Upper lobe of right lung (tissue), 1 donor: ENCODE results near the gene CSRP3. TPM values are rescaled to one million over a fixed set of nuclear protein-coding genes. Genes with fewer than 3 reads are reported as not detected.

Experiments
- ATAC-seq: fragments of 200-7000 bp; cut with Tn5 transposase; one replicate; pipeline ENCODE4 v1.9.1; 2020; ENCODE audit warnings: mild to moderate bottlenecking, moderate library complexity
- DNase-seq: peaks from one replicate; pipeline ENCODE4 v3.0.0-alpha.2; 2020
- H3K27ac ChIP-seq: fragments of 200-600 bp; one replicate; pipeline ENCODE4 v1.8.0; 2022
- H3K27me3 ChIP-seq: fragments of 200-600 bp; one replicate; pipeline ENCODE4 v1.8.0; 2022; ENCODE audit warnings: mild to moderate bottlenecking
- H3K36me3 ChIP-seq: fragments of 200-600 bp; one replicate; pipeline ENCODE4 v1.8.0; 2022
- H3K4me1 ChIP-seq: fragments of 200-600 bp; one replicate; pipeline ENCODE4 v1.8.0; 2022
- H3K4me3 ChIP-seq: fragments of 200-600 bp; one replicate; pipeline ENCODE4 v1.8.0; 2022; ENCODE audit warnings: mild to moderate bottlenecking
- H3K9me3 ChIP-seq: fragments of 200-600 bp; one replicate; pipeline ENCODE4 v1.8.0; 2022
- intact Hi-C: fragments of 100-400 bp; cut with DNase I; formaldehyde crosslinking; loops from one replicate; pipeline ENCODE4 v1.11.0; 2022
- total RNA-seq: library from RNA; stranded (reverse); fragmentation: NEBNext Ultra II Directional; extraction: Animal tissue kit (Norgen Biotek cat#: 25700); gene quantifications from one replicate; pipeline ENCODE4 v1.2.1, GENCODE V29; 2021
- TF ChIP-seq, protein P1 (sequence below): fragments of 200-600 bp; IDR thresholded peaks from one replicate; pipeline ENCODE4 v1.8.0; 2022; ENCODE audit warnings: antibody characterized with exemption
- donor health status: DM: no; HTN: yes; CAD: no; lungs with severe emphysema.

CSRP3 gene
- total RNA-seq, 1 donor from 2014 or later, result not detected

DNA sequence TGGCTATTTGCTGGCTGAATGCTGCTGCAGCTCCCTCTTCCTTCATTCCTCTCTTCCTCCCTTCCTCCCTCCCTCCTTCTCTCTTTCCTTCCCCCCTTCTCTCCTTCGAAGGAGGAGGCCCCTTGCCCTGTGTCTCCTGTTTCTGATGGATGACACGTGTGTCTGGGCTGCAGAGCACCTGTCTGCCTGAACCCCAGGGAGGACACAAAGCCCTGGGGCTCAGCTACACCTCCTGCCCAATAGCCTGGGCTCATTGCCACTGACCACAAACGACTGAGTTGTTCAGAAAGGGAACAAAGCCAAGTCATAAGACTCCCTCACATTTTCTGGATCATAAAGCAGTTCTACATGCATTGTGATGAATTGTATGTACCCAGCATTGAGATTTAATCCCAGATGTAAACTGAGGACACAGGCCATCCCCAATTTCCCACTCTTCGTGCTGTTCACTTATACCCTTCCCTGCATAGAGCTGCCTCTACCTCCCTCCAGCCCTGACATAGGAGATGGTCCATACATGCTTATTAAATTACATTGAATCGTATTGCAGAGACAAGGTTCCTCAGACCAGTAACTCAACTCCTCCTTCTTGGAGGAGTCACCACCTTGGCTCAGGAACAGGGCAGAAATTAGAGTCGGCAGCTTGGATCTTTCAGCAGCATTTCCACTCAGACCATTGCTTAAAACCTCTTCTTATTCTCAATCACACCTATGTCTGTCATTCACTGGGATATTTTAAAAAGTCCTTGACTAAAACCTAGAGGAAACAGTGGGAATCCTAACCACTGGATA is 1.2 kb downstream of the CSRP3 start:
- no peak overlapping the region for H3K27ac ChIP-seq
- peak; percentile 63 for ATAC-seq

DNA sequence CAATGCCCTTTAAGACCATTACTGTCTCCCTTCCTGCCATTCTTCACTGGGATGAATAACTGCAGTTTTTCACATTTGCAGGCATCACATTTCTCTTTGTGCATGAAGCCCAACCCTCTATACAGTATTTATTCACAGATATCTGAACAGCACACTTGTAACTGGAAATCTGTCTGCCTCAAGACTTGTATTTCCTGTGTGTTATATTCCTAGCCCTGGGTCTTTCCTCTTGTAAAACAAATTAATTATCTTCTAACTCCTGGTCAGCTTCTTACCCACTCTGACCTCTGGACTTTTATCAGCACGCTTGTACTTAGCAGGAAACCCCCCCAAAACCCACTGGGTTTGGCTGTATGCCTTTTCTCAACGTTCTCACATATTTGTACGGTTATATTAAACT is 2.0 kb downstream of the CSRP3 start:
- no peaks in the 10 kb centered on the region for H3K9me3 ChIP-seq
- ATAC-seq (no peak), DNase-seq (no peak)
- H3K27me3 ChIP-seq, result no peaks in the 10 kb centered on the region
- TF ChIP-seq, protein P1, sequence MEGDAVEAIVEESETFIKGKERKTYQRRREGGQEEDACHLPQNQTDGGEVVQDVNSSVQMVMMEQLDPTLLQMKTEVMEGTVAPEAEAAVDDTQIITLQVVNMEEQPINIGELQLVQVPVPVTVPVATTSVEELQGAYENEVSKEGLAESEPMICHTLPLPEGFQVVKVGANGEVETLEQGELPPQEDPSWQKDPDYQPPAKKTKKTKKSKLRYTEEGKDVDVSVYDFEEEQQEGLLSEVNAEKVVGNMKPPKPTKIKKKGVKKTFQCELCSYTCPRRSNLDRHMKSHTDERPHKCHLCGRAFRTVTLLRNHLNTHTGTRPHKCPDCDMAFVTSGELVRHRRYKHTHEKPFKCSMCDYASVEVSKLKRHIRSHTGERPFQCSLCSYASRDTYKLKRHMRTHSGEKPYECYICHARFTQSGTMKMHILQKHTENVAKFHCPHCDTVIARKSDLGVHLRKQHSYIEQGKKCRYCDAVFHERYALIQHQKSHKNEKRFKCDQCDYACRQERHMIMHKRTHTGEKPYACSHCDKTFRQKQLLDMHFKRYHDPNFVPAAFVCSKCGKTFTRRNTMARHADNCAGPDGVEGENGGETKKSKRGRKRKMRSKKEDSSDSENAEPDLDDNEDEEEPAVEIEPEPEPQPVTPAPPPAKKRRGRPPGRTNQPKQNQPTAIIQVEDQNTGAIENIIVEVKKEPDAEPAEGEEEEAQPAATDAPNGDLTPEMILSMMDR, result no peak
- intact Hi-C loops, result no loop called here
- H3K27ac ChIP-seq, result no peak overlapping the region
- H3K4me3 ChIP-seq, result no peak overlapping the region
- H3K4me1 ChIP-seq, result peaks cover 6% of the 10 kb centered on the region
- H3K36me3 ChIP-seq, result no peaks in the 10 kb centered on the region

More for the DNA sequence above, 1.2 kb downstream of the CSRP3 start:
- intact Hi-C loops, result no loop called here
- Histone ChIP-seq H3K9me3 (no peaks in the 10 kb centered on the region), H3K27me3 (no peaks in the 10 kb centered on the region), H3K36me3 (no peaks in the 10 kb centered on the region), H3K4me3 (no peak overlapping the region), H3K4me1 (peaks cover 6% of the 10 kb centered on the region)
- TF ChIP-seq, protein P1, result no peak
- DNase-seq, result no peak

DNA sequence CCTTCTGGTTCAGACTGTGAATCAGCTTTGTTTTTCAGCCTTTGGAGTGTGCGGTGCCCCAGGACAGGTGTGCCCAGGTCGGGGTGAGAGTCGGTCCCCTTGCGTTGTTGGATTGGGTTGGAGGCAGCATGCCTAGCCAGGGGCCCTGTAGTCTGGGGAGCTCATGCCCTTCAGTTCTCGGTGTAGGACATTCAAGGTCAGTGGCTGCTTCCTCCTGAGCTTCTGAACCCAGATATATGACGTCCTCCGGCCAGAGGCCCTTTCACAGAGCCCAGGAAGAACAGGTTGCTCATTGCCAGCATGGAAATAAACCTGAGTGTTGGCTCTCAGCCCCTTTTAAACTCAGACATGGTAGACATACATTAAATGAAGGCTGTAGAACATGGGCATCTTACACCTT is 2.7 kb downstream of the CSRP3 start:
- no peaks in the 10 kb centered on the region for H3K36me3 ChIP-seq
- no peak overlapping the region for H3K27ac ChIP-seq
- peaks cover 6% of the 10 kb centered on the region for H3K4me1 ChIP-seq
- TF ChIP-seq, protein P1, result no peak
- ATAC-seq (no peak), DNase-seq (no peak)
- H3K9me3 ChIP-seq, result no peaks in the 10 kb centered on the region
- H3K4me3 ChIP-seq, result no peak overlapping the region
- H3K27me3 ChIP-seq, result no peaks in the 10 kb centered on the region
- intact Hi-C loops, result no loop called here

DNA sequence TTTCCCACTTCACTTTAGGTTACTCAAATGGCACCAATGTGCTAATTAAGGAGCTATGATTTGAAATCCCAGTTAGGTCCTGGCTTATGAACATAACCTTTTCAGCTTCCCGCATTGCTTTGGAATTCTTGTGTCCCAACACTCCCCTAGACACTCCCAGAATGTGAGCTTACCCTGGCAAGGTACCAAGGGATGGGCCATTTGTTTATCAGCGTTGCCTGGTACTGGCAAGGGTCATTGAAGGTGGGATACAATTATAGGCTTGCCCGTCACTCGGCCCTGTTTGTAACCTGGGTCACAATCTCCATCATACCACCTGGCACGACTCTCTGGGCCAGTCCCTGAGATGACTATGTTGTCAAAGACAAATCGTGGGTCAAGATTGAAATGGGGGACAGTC is 5.4 kb downstream of the CSRP3 start:
- Histone ChIP-seq H3K27ac (no peak overlapping the region), H3K4me1 (peaks cover 6% of the 10 kb centered on the region), H3K9me3 (no peaks in the 10 kb centered on the region), H3K27me3 (no peaks in the 10 kb centered on the region), H3K4me3 (no peak overlapping the region), H3K36me3 (no peaks in the 10 kb centered on the region)
- no peak for DNase-seq
- intact Hi-C loops, result no loop called here
- ATAC-seq, result no peak
- TF ChIP-seq, protein P1, result no peak

DNA sequence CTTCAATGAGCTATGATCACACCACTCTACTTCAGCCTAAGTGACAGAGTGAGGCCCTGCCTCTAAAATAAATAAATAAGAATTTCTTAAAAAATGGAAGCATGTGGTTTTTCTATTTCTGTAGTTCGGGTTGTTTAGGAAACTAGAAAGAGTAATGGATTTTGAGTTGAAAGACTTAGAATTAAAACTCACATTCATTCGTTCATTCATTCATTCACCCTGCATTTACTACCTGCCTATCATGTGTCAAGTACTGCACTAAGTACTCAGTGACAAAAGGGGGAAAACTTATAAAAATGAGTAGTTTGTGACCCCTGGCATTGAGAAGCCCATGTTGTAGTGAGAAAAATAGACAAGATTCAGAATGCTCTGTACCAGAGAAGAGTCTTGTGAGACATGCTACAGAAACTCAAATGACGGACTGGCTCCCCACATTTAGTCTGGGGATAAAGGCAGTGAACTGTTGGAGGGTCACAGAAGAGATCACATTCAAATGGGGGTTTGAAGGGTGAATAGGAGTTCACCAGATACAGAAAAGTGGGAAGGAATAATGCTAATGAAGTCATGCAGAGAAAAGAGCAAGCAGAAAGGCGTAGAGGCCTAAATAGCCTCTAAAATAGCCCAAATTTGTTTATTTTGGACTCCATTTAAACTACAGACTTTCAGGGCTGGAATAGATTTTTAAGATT is 7.0 kb downstream of the CSRP3 start:
- H3K36me3 ChIP-seq, result no peaks in the 10 kb centered on the region
- no peak overlapping the region for H3K27ac ChIP-seq
- TF ChIP-seq, protein P1, result no peak
- no peak for ATAC-seq
- no peak for DNase-seq
- no peaks in the 10 kb centered on the region for H3K27me3 ChIP-seq
- no peaks in the 10 kb centered on the region for H3K9me3 ChIP-seq
- intact Hi-C loops, result no loop called here
- H3K4me1 ChIP-seq, result no peaks in the 10 kb centered on the region
- H3K4me3 ChIP-seq, result no peak overlapping the region
